HEK293T (cell line): ENCODE results near the gene PFN3.

Experiments used
- ARNT ChIP-seq: fragments of 450-650 bp; IDR thresholded peaks from 2 replicates; pipeline ENCODE4 v1.6.1; 2017; ENCODE audit warnings: mild to moderate bottlenecking
- BHLHE40 ChIP-seq: fragments of 450-650 bp; IDR thresholded peaks from 2 replicates; pipeline ENCODE4 v1.6.1; 2016; ENCODE audit warnings: mild to moderate bottlenecking, moderate library complexity, borderline replicate concordance
- CTBP1 ChIP-seq: fragments of 450-650 bp; IDR thresholded peaks from 2 replicates; pipeline ENCODE4 v1.6.1; 2016; ENCODE audit warnings: borderline replicate concordance
- ELF4 ChIP-seq: fragments of 450-650 bp; IDR thresholded peaks from 2 replicates; pipeline ENCODE4 v1.6.1; 2017; ENCODE audit warnings: antibody characterized with exemption
- FOXK2 ChIP-seq: fragments of 450-650 bp; IDR thresholded peaks from 2 replicates; pipeline ENCODE4 v1.6.1; 2016; ENCODE audit warnings: mild to moderate bottlenecking
- FOXM1 ChIP-seq: fragments of 450-650 bp; IDR thresholded peaks from 2 replicates; pipeline ENCODE4 v1.6.1; 2017; ENCODE audit warnings: mild to moderate bottlenecking, borderline replicate concordance
- HDGF ChIP-seq: fragments of 450-650 bp; IDR thresholded peaks from 2 replicates; pipeline ENCODE4 v1.6.1; 2017; ENCODE audit warnings: antibody characterized with exemption, borderline replicate concordance
- LEF1 ChIP-seq: fragments of 450-650 bp; IDR thresholded peaks from 2 replicates; pipeline ENCODE4 v1.6.1; 2017; ENCODE audit warnings: mild to moderate bottlenecking, borderline replicate concordance
- NFRKB ChIP-seq: fragments of 450-650 bp; IDR thresholded peaks from 2 replicates; pipeline ENCODE4 v1.6.1; 2016; ENCODE audit warnings: mild to moderate bottlenecking, moderate library complexity
- PKNOX1 ChIP-seq: fragments of 450-650 bp; IDR thresholded peaks from 2 replicates; pipeline ENCODE4 v1.6.1; 2016
- SUZ12 ChIP-seq: fragments of 450-650 bp; IDR thresholded peaks from 2 replicates; pipeline ENCODE4 v1.6.1; 2016; ENCODE audit warnings: mild to moderate bottlenecking
- TARDBP ChIP-seq: fragments of 450-650 bp; IDR thresholded peaks from 2 replicates; pipeline ENCODE4 v1.6.1; 2016

GRCh38 chr5:177354711-177355110, 45.8 kb downstream of the PFN3 start:
- TF ChIP-seq FOXK2 = no peak
- no peak for TF ChIP-seq SUZ12
- no peak for TF ChIP-seq ELF4
- no peak for TF ChIP-seq HDGF
- no peak for TF ChIP-seq BHLHE40
- TF ChIP-seq NFRKB = no peak
- TF ChIP-seq LEF1 = no peak
- TF ChIP-seq PKNOX1 = no peak
- TF ChIP-seq FOXM1 = no peak
- TF ChIP-seq ARNT = no peak
- TF ChIP-seq TARDBP = no peak
- no peak for TF ChIP-seq CTBP1
